ENCODE data around the gene PTER.
A peak's percentile ranks its signal among the peaks of the same experiment; 100 is the strongest.

- no peak for TF ChIP-seq CTCF (IDR thresholded peaks at IDR 0.05; ENCODE audit: insufficient read depth, low read length)
- peak; percentile 62; the same call in 1 of the 2 replicates for TF ChIP-seq POLR2AphosphoS5 (IDR thresholded peaks at IDR 0.05; ENCODE audit: low read depth)
- TF ChIP-seq REST (IDR thresholded peaks at IDR 0.05; ENCODE audit: insufficient replicate concordance, low read depth): no peak
- TF ChIP-seq GABPA (IDR thresholded peaks at IDR 0.05; ENCODE audit: low read depth): no peak
Measured at GRCh38 chr10:16436758-16437539, at the start of gene PTER.
